Nephron progenitor cell (in vitro differentiated cells): ENCODE data around the gene SLIT1.

ENCODE experiments used
- DNase-seq: peaks from one replicate; pipeline ENCODE4 v3.0.0; 2021
- H3K27ac Mint-ChIP-seq: 2 replicates; pipeline ENCODE4 v1.8.0; 2021; ENCODE audit warnings: mild to moderate bottlenecking, moderate library complexity, mixed read lengths
- H3K27me3 Mint-ChIP-seq: 2 replicates; pipeline ENCODE4 v1.8.0; 2021; ENCODE audit warnings: mild to moderate bottlenecking, low read depth, mixed read lengths; ENCODE audit not compliant: poor library complexity
- H3K36me3 Mint-ChIP-seq: 2 replicates; pipeline ENCODE4 v1.8.0; 2021; ENCODE audit warnings: low read depth, mixed read lengths
- H3K4me1 Mint-ChIP-seq: 2 replicates; pipeline ENCODE4 v1.8.0; 2021; ENCODE audit warnings: mixed read lengths
- H3K4me3 Mint-ChIP-seq: 2 replicates; pipeline ENCODE4 v1.8.0; 2021; ENCODE audit warnings: mild to moderate bottlenecking, moderate library complexity, mixed read lengths
- H3K9me3 Mint-ChIP-seq: 2 replicates; pipeline ENCODE4 v1.8.0; 2021; ENCODE audit warnings: mild to moderate bottlenecking, moderate library complexity, mixed read lengths
- CTCF ChIP-seq: fragments of 200-600 bp; sonication (generic); IDR thresholded peaks from 2 replicates; pipeline ENCODE4 v1.5.0; 2021; ENCODE audit warnings: antibody characterized with exemption

SLIT1 gene

GRCh38 chr10:97115846-97116245, 69.9 kb downstream of the SLIT1 start:
- DNase-seq = no peak
- Mint-ChIP-seq H3K36me3 (no peaks in the 10 kb centered on the region), H3K4me1 (peaks cover 19% of the 10 kb centered on the region), H3K27ac (no peak overlapping the region), H3K4me3 (no peak overlapping the region), H3K27me3 (peaks cover 11% of the 10 kb centered on the region), H3K9me3 (no peaks in the 10 kb centered on the region)
- no peak for TF ChIP-seq CTCF

- Mint-ChIP-seq H3K27ac (no peak overlapping the region), H3K36me3 (no peaks in the 10 kb centered on the region), H3K4me1 (peaks cover 29% of the 10 kb centered on the region), H3K27me3 (peaks cover 21% of the 10 kb centered on the region), H3K9me3 (no peaks in the 10 kb centered on the region), H3K4me3 (no peak overlapping the region)
- no peak for TF ChIP-seq CTCF
- no peak for DNase-seq
These were observed 74.1 kb downstream of the SLIT1 start for GRCh38 chr10:97111615-97112014.

- TF ChIP-seq CTCF = no peak
- DNase-seq = no peak
- Mint-ChIP-seq H3K4me3 (no peak overlapping the region), H3K27me3 (peaks cover 20% of the 10 kb centered on the region), H3K36me3 (no peaks in the 10 kb centered on the region), H3K27ac (no peak overlapping the region), H3K9me3 (no peaks in the 10 kb centered on the region), H3K4me1 (peaks cover 39% of the 10 kb centered on the region)
These were observed 76.2 kb downstream of the SLIT1 start for GRCh38 chr10:97109547-97109946.

- H3K36me3 Mint-ChIP-seq = no peaks in the 10 kb centered on the region
- H3K4me1 Mint-ChIP-seq = peaks cover 59% of the 10 kb centered on the region
- peaks cover 26% of the 10 kb centered on the region for H3K27me3 Mint-ChIP-seq
- H3K9me3 Mint-ChIP-seq = no peaks in the 10 kb centered on the region
- H3K27ac Mint-ChIP-seq = no peak overlapping the region
- no peak for TF ChIP-seq CTCF
- no peak for DNase-seq
- no peak overlapping the region for H3K4me3 Mint-ChIP-seq
These were observed 78.2 kb downstream of the SLIT1 start for GRCh38 chr10:97107551-97107950.

GRCh38 chr10:97106207-97106606, 79.6 kb downstream of the SLIT1 start:
- Mint-ChIP-seq H3K27me3 (peaks cover 26% of the 10 kb centered on the region), H3K27ac (no peak overlapping the region), H3K4me3 (no peak overlapping the region), H3K9me3 (no peaks in the 10 kb centered on the region), H3K4me1 (peaks cover 73% of the 10 kb centered on the region), H3K36me3 (no peaks in the 10 kb centered on the region)
- no peak for DNase-seq
- no peak for TF ChIP-seq CTCF

- Mint-ChIP-seq H3K36me3 (no peaks in the 10 kb centered on the region), H3K4me1 (peaks cover 79% of the 10 kb centered on the region), H3K9me3 (no peaks in the 10 kb centered on the region), H3K27ac (no peak overlapping the region), H3K27me3 (peaks cover 27% of the 10 kb centered on the region), H3K4me3 (no peak overlapping the region)
- TF ChIP-seq CTCF = no peak
- no peak for DNase-seq
These were observed 80.5 kb downstream of the SLIT1 start for GRCh38 chr10:97105303-97105702.
